ENCODE data around the gene EIF2A.

GRCh38 chr3:150515210-150515609 is 31.4 kb upstream of the EIF2A start:
- TF ChIP-seq, protein P1, sequence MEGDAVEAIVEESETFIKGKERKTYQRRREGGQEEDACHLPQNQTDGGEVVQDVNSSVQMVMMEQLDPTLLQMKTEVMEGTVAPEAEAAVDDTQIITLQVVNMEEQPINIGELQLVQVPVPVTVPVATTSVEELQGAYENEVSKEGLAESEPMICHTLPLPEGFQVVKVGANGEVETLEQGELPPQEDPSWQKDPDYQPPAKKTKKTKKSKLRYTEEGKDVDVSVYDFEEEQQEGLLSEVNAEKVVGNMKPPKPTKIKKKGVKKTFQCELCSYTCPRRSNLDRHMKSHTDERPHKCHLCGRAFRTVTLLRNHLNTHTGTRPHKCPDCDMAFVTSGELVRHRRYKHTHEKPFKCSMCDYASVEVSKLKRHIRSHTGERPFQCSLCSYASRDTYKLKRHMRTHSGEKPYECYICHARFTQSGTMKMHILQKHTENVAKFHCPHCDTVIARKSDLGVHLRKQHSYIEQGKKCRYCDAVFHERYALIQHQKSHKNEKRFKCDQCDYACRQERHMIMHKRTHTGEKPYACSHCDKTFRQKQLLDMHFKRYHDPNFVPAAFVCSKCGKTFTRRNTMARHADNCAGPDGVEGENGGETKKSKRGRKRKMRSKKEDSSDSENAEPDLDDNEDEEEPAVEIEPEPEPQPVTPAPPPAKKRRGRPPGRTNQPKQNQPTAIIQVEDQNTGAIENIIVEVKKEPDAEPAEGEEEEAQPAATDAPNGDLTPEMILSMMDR (conservative IDR thresholded peaks at IDR 0.05), result no peak
- TF ChIP-seq ZFX (IDR thresholded peaks at IDR 0.05), result no peak

All from C4-2B (cell line).